Right ventricle myocardium superior (tissue), 1 donor: ENCODE measurements around the gene UEVLD. TPM values are rescaled to one million over a fixed set of nuclear protein-coding genes. Genes with fewer than 3 reads are reported as not detected.
"Not testable (repeated sequence)": the region's sequence is repeated elsewhere in the genome, so short reads cannot be mapped to it uniquely, and the experiment has no call there.

Experiments
- ATAC-seq: fragments of 200-7000 bp; cut with Tn5 transposase; one replicate; pipeline ENCODE4 v1.9.1; 2020; ENCODE audit warnings: mild to moderate bottlenecking; ENCODE audit not compliant: poor library complexity
- DNase-seq: peaks from one replicate; pipeline ENCODE4 v3.0.0-alpha.2; 2020
- intact Hi-C: fragments of 100-400 bp; cut with DNase I; formaldehyde crosslinking; loops from one replicate; pipeline ENCODE4 v1.11.2; 2022
- total RNA-seq: library from RNA; stranded (reverse); fragmentation: NEBNext Ultra II Directional; extraction: Animal tissue kit (Norgen Biotek cat#: 25700); gene quantifications from one replicate; pipeline ENCODE4 v1.2.1, GENCODE V29; 2021
- donor health status: DM: no; HTN: yes; CAD: no; lungs with severe emphysema.

Gene UEVLD
- total RNA-seq, 1 donor from 2014 or later, result 19.3 TPM

DNA sequence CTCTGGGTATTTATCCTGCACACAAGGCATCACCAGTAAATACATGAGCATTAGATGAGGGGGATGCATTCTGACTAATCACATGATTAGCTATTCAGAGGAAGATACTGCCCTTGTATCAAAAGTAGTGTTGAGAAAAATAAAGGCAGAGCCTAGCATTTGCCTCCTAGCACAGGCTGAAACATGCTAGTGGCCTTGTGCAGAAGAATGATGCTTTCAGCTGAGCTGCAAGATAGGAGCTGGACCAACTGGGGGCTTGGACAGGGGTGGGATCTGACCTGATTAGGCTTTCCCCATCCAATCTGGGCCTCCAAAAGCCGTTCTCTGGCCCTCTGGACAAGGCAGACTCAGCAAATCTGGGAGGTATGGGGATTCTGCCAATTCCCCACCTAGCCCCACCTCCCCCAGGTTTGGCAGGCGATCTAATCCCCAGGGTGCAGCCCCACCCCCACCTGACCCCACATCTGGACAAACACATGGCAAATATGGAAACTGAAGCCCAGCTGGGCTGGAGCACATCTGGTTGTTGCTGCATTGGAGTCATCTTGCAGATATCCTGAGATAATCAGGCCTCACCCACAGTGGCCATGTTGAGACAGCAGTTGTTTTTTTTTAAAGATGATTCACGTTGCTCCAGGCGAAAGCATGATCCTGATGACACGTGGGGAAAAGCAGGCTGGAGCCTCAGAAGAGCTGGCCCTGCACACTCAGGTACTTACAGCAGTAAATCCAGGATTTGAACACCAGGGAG lies 6.6 kb upstream of the UEVLD start:
- intact Hi-C loops, result no loop called here
- ATAC-seq (no peak), DNase-seq (no peak)

DNA sequence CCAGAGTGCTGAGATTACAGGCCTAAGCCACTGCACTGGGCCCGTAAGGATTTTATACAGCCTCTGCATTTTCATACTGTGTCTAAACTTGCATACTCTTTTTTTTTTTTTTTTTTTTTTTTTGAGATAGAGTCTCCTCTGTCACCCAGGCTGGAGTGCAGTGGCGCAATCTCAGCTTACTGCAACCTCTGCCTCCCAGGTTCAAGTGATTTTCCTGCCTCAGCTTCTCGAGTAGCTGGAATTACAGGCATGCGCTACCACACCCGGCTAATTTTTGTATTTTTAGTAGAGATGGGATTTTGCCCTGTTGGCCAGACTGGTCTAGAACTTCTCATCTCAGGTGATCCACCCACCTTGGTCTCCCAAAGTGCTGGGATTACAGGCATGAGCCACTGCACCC lies 5.6 kb upstream of the UEVLD start:
- intact Hi-C loops, DNase-seq, ATAC-seq: not testable (repeated sequence)

DNA sequence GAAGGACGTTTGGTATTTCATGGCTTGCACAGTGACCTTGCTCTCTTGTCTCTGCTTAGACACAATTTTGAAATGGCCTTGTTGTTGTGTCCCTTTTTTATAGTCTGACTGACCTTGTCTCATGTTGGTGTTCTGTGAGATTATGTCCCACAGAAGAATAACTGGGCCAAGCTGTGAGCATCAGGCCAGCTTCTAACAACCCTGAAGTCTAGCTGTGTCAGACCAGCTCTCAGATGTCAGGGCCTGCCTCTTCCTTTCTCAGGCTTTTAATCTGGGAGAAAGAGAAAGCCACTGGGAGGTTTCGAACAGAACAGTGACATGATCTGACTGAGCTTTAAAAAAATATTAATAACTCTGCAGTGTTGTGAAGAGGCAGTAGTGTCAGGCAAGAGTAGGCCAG lies 2.0 kb upstream of the UEVLD start:
- ATAC-seq (no peak), DNase-seq (no peak)
- intact Hi-C loops, result no loop called here

DNA sequence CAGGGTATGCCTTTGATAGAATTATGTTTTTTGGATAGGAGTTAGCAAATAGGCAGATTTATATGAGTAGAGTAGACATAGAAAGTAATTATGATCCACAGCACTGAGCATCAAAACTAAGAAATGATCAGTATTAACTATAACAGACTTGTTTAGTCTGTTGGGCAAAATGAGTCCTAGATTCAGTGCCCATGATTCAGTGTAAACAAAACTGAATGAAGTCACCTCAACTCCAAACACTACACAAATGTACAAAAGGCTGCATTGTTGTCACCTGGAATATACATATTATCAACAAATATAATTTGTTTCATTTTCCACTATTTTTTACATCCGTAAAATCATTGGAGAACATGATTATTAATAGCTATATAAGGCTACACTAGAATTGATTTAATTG lies 6.7 kb downstream of the UEVLD start:
- no peak for DNase-seq
- intact Hi-C loops, result loop anchor here (10.0 kb wide), 1 partner anchor 123 kb away; no protein-coding TSS in a partner anchor
- no peak for ATAC-seq

DNA sequence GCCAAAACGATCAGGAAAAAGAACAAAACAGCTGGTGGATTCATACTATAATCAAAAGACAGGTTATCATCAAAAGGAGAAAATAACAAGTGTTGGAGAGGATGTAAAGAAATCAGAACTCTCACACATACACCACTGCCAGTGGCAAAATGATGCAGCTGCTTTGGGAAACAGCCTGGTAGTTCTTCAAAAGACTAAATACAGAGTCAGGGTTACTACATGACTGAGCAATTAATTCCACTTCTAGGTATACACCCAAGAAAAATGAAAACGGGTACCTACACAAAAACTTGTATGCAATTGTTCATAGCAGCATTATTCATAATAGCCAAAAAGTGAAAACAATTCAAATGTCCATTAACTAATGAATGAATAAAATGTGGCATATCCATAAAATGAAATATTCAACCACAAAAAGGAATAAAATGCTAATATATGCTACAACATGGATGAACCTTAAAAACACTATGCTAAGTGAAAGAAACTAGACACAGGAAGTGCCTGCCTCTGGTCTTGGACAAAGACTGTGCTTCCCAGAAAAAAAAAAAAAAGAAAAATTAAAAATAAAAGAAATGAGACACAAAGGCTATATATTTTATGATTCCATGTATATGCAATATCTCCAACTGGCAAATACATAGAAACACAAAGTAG lies 8.3 kb downstream of the UEVLD start:
- DNase-seq (no peak), ATAC-seq (no peak)
- intact Hi-C loops, result loop anchor here (10.0 kb wide), 1 partner anchor 125 kb away; no protein-coding TSS in a partner anchor

DNA sequence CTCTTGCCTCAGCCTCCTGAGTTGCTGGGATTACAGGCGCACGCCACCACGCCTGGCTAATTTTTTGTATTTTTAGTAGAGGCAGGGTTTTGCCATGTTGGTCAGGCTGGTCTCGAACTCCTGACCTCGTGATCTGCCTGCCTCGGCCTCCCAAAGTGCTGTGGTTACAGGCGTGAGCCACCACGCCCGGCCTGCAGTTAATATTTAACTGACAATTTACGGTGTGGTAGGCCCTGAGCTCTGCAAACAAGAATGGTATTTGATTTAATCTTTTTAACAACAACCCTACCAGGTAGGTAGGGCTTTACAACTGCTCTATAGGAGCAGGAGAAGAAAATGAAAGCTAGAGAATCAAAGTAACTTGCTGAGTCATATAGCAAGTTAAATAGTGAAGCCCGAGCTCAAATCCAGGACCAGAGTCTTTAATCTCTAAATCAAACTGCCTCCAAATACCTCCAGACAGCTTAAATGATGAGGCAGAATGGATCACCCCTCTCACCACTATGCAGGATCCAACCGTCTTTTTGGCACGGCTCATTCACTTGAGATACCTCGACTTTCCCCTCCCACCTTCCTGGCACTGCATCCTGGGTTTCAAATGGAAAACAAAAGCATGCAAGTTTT lies 9.4 kb downstream of the UEVLD start:
- ATAC-seq (no peak), DNase-seq (no peak)
- intact Hi-C loops, result no loop called here

DNA sequence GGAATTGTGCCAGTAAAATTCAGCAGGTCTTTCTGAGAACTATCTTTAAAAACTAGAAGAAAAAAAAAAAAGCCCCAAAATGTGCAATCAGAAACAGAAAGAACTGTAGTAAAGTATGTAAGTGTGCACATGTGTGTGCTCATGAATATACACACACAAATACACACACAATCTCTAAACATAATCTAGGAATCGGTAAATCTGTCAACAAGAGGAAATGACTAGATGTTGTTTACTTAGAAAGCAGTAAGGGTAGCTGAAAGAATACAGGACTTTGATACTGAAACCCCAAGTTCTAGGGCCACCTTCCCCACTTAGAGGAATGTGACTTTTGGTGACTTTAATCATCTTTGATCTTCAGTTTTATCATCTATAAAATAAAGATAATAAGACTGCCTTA lies 13.2 kb downstream of the UEVLD start:
- intact Hi-C loops, result no loop called here
- ATAC-seq (no peak), DNase-seq (no peak)

DNA sequence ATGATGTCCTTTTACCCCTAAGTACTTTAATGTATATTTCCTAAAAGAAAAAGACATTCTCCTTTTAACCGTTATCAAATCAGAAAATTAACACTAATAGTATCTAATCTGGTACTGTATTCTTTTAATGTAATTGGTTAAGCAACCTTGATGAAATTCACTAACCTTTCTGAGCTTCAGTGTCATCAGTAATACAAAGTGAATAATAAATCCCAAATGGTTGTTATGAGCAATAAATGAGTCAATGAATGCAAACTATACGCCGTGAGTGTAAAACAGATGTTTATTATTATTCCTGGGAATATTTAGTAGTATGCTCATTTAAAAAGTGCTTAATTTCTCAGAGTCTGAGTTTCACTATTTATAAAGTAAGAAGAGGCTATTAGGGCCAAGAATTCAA lies 21.5 kb downstream of the UEVLD start:
- ATAC-seq (no peak), DNase-seq (no peak)
- intact Hi-C loops, result no loop called here

DNA sequence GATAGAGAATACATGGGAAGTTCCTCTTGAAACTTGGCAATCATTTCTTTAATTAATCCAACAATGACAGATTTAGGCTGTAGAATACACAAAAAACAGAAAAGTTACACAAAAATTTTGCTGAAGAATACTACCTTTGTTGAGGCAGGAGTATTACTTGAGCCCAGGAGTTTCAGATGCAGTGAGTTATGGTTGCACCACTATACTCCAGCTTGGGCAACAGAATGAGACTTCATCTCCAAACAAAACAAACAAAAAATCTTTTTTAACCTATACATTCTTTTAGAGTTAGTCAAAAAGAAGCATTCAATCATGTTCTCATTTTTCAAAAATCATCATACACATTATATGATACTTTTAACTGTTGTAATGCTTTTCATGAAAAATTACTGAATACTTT lies 22.1 kb downstream of the UEVLD start:
- intact Hi-C loops, result no loop called here
- no peak for ATAC-seq
- DNase-seq, result no peak

DNA sequence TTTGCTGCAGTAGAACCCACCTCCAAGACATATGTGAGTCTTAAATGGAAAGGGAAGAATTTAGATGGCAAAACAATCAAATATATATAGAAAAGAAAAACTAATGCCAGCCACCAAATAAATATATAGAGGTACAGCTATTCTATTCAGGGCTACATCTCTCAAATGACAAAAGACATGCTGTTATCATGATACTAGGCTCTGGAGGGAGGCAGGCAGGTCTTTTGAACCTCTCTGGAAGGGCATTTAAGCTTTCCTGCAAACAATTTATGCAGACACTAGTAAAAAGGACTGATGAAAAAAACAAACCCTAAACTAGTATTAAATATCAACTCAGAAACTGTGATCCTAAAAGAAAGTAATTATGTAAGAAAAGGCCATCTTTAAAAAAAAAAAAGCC lies 24.4 kb downstream of the UEVLD start:
- DNase-seq, result no peak
- intact Hi-C loops, result no loop called here
- no peak for ATAC-seq

DNA sequence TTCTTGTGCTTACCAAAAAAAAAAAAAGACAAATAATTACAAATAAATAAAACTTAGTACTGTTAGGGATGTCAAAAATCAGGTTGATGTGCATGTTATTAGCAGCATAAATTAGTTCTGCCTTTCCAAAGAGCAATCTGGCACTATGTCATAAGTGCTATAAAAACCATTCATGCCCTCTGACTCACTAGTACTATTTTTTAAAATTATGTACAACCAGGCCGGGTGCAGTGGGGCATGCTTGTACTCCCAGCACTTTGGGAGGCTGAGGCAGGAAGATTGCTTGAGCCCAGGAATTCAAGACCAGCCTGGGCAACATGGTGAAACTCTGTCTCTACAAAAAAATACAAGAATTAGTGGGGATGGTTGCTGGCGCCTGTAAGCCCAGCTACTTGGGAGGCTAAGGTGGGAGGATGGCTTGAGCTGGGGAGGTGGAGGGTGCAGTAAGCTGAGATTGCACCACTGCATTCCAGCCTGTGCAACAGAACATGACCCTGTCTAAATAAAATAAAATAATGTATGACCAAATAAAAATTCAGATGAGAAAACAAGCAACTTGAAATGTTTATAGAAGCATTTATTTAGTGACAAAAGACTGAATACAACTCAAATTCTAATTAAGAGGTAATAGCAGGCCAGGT lies 25.3 kb downstream of the UEVLD start:
- ATAC-seq, result no peak
- no peak for DNase-seq
- intact Hi-C loops, result no loop called here

DNA sequence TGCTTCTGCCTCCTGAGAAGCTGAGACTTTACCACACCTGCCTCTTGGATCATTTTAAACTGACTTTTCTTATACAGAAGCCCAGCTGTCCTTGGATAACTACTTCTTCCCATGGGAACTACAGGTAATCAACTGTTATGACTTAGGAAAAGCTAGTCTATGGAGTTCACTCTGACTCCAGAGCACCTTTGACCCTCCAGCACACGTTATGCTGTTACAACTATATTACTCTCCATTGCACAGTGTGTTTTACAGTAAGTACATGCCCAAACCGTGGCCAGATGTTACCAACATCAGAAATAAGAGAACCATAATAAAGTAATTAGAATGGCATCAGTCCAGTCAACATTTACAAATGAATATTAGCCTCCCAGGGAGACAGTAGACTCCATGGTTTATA lies 40.5 kb downstream of the UEVLD start:
- ATAC-seq (no peak), DNase-seq (no peak)
- intact Hi-C loops, result no loop called here

DNA sequence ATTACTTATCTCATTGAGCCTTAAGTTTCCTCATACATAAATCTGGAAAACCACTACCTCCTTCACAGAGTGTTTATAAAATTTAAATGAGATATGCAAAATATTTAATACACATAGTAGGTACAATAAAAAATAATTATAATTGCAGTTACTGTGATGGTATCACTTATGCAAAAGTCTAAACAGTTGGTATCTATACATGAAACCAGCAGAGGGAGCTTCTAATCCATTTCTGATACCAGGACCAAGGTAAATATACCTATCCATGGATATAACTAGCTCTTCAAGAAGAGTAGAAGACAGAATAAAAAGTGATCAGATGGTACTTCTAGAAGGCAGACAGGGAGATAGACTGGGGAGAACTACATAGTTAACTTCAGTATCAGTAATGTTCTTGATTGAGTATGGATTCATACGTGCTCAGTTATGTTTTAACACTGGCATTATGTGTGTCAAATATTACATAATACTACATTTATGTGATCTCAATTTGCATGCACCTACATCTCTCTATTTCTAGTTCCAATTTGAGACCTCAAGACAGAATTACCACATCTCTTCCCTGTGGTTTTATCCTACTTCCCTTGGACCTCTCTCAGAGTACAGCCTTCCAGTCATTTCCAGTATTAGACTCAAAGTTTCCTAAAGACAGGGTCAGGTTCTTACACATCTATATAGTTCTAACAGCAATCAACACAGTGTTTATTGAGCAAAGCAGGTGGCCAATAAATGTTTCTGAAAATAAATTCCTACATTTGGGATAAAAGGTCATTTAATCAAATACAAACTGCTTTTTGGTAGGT lies 48.1 kb downstream of the UEVLD start:
- ATAC-seq (peak; percentile 53), DNase-seq (no peak)
- intact Hi-C loops, result no loop called here

DNA sequence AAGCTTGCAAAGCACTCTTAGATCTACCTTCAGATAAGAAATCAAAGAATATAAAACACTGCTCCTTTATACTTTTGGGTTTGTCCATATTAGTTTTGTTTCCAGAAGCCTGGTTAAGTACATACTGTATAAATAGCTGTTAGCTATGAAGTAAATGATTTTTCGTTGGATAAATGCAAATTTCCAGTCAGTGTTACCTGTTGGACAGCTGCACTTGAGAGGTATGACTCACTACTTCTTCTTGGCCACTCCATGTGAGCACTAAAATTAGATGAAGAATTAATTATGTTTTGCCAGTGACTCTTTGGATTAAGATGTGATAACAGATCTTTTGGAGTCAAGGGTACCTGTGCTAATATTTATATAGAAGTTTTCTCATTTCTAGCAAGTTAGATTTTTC lies 52.3 kb downstream of the UEVLD start:
- ATAC-seq, result no peak
- intact Hi-C loops, result loop anchor here (10.0 kb wide), 1 partner anchor 199 kb away; no protein-coding TSS in a partner anchor
- DNase-seq, result no peak

DNA sequence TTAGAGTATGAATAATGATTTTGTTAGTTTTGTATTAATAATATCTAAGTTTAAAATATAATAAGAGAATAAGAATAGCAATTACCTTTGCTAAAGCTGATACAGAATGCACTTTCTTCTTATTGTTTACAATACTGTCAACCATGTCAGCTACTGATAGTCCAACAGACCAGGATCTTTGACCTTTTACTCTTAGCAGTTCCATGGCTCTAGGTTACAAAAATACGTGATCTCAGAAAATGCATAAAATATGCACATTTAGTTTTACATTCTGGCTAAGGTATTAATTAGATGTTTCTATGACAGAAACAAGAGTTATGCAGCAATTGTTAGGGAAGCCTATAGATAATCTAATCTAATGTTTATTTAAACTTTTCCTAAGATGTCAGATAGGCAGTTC lies 54.3 kb downstream of the UEVLD start:
- ATAC-seq (no peak), DNase-seq (no peak)
- intact Hi-C loops, result loop anchor here (10.0 kb wide), 1 partner anchor 201 kb away; no protein-coding TSS in a partner anchor

DNA sequence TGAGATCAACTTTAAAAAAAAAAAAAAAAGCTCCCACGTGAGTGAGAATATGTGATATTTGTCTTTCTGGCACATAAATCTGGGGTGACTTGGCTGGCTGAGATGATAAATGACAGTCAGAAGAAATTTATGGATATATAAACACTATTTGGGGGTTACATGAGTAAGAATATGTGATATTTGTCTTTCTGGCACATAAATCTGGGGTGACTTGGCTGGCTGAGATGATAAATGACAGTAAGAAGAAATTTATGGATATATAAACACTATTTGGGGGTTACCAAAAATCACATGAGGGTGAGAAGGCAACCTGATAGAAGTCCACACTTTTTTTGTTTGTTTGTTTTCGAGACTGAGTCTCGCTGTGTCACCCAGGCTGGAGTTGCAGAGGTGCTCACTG lies 55.2 kb downstream of the UEVLD start:
- intact Hi-C loops, result loop anchor here (10.0 kb wide), 1 partner anchor 201 kb away; no protein-coding TSS in a partner anchor
- DNase-seq (no peak), ATAC-seq (no peak)

DNA sequence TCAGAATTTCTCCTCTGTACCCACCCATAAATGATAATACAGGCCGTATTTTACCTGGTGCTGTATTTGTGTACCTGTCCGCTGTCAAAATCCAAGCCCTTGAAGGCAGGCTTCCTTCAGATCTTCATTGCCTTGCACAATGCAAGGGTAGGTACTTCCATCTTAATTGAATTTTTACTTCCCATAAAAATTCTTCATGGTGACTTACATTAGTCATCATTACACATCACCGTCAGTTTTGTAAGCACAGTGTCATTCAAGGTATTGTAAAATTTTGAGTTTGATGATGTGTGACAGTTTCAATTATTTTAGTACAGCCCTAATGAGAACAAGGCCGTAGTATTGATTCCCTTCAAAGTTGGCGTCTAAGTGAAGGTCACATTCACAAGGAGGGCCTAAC lies 61.0 kb downstream of the UEVLD start:
- intact Hi-C loops, result no loop called here
- ATAC-seq, result no peak
- no peak for DNase-seq

DNA sequence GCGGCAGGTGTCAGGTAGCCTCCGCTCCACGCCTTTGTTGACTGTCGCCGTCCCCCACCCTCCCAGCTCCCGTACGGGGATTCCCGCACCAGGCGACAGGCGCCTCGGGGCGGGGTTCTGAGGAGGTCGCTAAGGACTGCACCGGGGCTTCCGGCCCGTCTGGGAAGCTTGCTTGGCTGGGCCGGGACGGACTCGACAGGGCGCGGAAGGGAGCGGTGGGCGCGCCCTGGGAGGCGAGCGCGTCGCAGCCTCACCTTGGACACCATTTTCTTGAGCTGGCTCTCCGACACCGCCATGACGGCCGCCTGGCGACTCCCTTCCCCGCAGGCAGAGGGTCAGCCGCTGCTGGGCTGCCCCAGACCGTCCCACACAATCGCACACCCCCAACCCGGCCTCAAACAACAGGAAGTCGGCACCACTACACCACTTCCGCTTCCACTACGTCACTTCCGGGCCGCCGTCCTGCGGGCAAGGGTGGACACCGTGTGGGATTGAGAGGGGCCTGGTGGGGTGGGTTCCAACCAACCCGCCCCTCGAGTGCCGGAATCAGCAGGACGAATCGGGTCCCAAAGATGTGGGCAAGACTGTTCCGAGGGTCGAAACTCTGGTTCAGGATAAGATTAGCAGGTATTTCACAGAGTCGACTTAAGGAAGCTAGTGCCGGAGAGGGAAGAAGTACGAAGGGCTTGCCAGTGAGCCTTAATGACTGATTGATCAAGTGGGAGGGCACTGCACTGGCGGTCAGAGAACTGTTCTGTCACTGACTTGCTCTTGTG lies 61.8 kb downstream of the UEVLD start, which contains the start of gene TSG101:
Gene TSG101, minus strand, starts transcription at position 422 of the 776 bp plus-strand sequence. Its CDS starts 126 bp downstream, at position 296.
- DNase-seq (peak; percentile 97), ATAC-seq (peak; percentile 99)
- intact Hi-C loops, result no loop called here
